ENCODE results near the gene LYPLAL1. TPM values are rescaled to one million over a fixed set of nuclear protein-coding genes. Genes with fewer than 3 reads are reported as not detected.

Gene LYPLAL1
- polyA plus RNA-seq, 1 donor (not counting 4 experiments of a cell fraction or from before 2014, with no cell fraction given): 41.1 TPM

DNA sequence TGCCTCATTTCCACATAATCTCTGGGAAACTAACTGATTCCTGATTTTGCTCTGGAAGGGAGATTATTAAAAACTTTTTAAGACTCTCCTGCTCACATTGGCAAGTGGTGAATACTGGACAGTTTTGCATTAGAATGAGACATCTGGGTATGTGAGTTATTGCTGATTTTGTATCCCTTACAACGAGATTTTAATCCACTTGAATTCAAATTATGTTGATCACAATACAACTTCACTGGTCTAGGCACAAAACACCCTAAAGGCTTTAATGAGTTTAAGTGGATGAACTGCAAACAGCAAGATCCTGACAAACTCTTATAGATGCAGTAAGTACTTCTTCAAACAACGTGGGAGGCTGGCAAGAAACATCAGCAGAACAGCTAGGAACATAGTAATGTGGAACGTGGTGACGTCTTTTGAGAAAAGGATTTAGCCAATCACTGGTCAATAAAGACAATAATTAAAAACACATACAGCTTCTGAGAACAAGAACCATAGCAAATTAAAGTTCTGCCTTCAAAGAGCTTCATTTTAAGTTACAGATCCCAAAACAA lies 10.2 kb upstream of the LYPLAL1 start:
- Histone ChIP-seq H3K4me2 (ENCODE audit: control insufficient read depth, extremely low read depth, insufficient read depth, low read depth, low read length) (no peak overlapping the region), H2AFZ (ENCODE audit: control insufficient read depth, low read length) (no peak overlapping the region), H3K4me3 (ENCODE audit: control insufficient read depth in 2 of 3, extremely low read depth in 1 of 3, insufficient read depth in 2 of 3, low read depth in 1 of 3, low read length in 3 of 3) (no peak overlapping the region), H3K9ac (ENCODE audit: control insufficient read depth, extremely low read depth, insufficient read depth, low read length) (no peak overlapping the region), H3K9me1 (ENCODE audit: control insufficient read depth, extremely low read depth, insufficient read depth, low read length) (no peaks in the 10 kb centered on the region), H3K27ac (ENCODE audit: control insufficient read depth, insufficient read depth, low read length) (no peak overlapping the region), H3K79me2 (ENCODE audit: control insufficient read depth, insufficient read depth, low read length) (no peaks in the 10 kb centered on the region), H3K36me3 (ENCODE audit: control insufficient read depth in 2 of 2, extremely low read depth in 1 of 2, insufficient read depth in 2 of 2, low read length in 2 of 2) (no peaks in the 10 kb centered on the region), H3K9me3 (ENCODE audit: control insufficient read depth, low read depth, low read length) (no peaks in the 10 kb centered on the region), H3K27me3 (ENCODE audit: control insufficient read depth, extremely low read depth, insufficient read depth, low read length) (no peaks in the 10 kb centered on the region), H4K20me1 (ENCODE audit: control insufficient read depth, extremely low read depth, insufficient read depth, low read length) (no peaks in the 10 kb centered on the region), H3K4me1 (ENCODE audit: control insufficient read depth, extremely low read depth, insufficient read depth, low read length) (no peaks in the 10 kb centered on the region)
- FAIRE-seq (no peak), DNase-seq (ENCODE audit: low read depth, low spot score) (no peak)
- TF ChIP-seq, protein P1, sequence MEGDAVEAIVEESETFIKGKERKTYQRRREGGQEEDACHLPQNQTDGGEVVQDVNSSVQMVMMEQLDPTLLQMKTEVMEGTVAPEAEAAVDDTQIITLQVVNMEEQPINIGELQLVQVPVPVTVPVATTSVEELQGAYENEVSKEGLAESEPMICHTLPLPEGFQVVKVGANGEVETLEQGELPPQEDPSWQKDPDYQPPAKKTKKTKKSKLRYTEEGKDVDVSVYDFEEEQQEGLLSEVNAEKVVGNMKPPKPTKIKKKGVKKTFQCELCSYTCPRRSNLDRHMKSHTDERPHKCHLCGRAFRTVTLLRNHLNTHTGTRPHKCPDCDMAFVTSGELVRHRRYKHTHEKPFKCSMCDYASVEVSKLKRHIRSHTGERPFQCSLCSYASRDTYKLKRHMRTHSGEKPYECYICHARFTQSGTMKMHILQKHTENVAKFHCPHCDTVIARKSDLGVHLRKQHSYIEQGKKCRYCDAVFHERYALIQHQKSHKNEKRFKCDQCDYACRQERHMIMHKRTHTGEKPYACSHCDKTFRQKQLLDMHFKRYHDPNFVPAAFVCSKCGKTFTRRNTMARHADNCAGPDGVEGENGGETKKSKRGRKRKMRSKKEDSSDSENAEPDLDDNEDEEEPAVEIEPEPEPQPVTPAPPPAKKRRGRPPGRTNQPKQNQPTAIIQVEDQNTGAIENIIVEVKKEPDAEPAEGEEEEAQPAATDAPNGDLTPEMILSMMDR (optimal IDR thresholded peaks at IDR 0.05 in 1 of 3, IDR thresholded peaks at IDR 0.05 in 1 of 3, conservative IDR thresholded peaks at IDR 0.05 in 1 of 3; ENCODE audit: extremely low read depth in 1 of 3, insufficient read depth in 2 of 3, low read length in 3 of 3): no peak
- no peak for TF ChIP-seq EZH2 (IDR thresholded peaks at IDR 0.05; ENCODE audit: low read length)
- dilution Hi-C loops (cut with MboI; ENCODE audit: extremely low pct_ligation_motif_present, low sequenced_read_pairs): no loop called here

DNA sequence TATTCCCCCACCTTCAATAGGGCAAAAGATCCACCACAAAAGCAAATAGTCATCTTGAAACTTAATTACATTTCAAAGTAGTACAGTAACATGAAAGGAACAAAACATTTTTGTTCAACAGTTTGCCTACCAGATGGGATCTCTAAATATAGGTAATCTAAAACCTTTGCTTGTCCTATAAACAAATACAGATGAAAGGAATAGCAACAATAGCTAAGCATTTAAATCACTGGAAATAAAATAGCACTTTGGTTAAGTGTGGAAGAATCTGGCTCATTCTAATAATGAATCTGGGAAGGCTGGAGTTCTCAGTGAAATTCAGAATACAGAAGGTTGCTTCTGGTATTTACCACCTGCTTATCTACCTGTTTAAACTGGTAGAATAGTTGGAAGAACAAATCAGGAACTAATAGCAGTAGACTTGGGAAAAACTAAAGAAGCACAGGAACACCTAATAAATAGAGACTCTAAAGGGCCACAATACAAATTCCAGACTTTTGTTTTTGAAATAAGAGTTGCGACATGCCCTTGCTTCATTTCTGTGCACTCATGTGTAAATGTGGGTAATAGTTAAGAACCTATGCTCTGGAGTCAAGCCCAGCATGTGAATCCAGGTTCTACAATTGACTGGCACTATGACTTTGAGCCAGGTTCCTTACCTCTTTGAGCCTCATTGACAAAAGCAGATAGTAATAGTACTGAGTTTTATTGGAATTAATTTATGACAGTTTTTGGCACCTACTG lies 2.3 kb upstream of the LYPLAL1 start:
- Histone ChIP-seq H3K36me3 (ENCODE audit: control insufficient read depth in 2 of 2, extremely low read depth in 1 of 2, insufficient read depth in 2 of 2, low read length in 2 of 2) (peaks cover 0 to 2% of the 10 kb centered on the region in 2 experiments), H3K4me1 (ENCODE audit: control insufficient read depth, extremely low read depth, insufficient read depth, low read length) (peaks cover 12% of the 10 kb centered on the region), H3K9me1 (ENCODE audit: control insufficient read depth, extremely low read depth, insufficient read depth, low read length) (no peaks in the 10 kb centered on the region), H3K9ac (ENCODE audit: control insufficient read depth, extremely low read depth, insufficient read depth, low read length) (no peak overlapping the region), H3K79me2 (ENCODE audit: control insufficient read depth, insufficient read depth, low read length) (peaks cover 14% of the 10 kb centered on the region), H3K4me3 (ENCODE audit: control insufficient read depth in 2 of 3, extremely low read depth in 1 of 3, insufficient read depth in 2 of 3, low read depth in 1 of 3, low read length in 3 of 3) (no peak overlapping the region), H4K20me1 (ENCODE audit: control insufficient read depth, extremely low read depth, insufficient read depth, low read length) (no peaks in the 10 kb centered on the region), H2AFZ (ENCODE audit: control insufficient read depth, low read length) (no peak overlapping the region), H3K4me2 (ENCODE audit: control insufficient read depth, extremely low read depth, insufficient read depth, low read depth, low read length) (no peak overlapping the region), H3K27me3 (ENCODE audit: control insufficient read depth, extremely low read depth, insufficient read depth, low read length) (no peaks in the 10 kb centered on the region), H3K9me3 (ENCODE audit: control insufficient read depth, low read depth, low read length) (no peaks in the 10 kb centered on the region), H3K27ac (ENCODE audit: control insufficient read depth, insufficient read depth, low read length) (no peak overlapping the region)
- TF ChIP-seq, protein P1 (optimal IDR thresholded peaks at IDR 0.05 in 1 of 3, IDR thresholded peaks at IDR 0.05 in 1 of 3, conservative IDR thresholded peaks at IDR 0.05 in 1 of 3; ENCODE audit: extremely low read depth in 1 of 3, insufficient read depth in 2 of 3, low read length in 3 of 3): no peak
- TF ChIP-seq EZH2 (IDR thresholded peaks at IDR 0.05; ENCODE audit: low read length): no peak
- no peak for DNase-seq (ENCODE audit: low read depth, low spot score)
- no peak for FAIRE-seq
- dilution Hi-C loops (cut with MboI; ENCODE audit: extremely low pct_ligation_motif_present, low sequenced_read_pairs): no loop called here
